Right lobe of liver (tissue), 4 donors: ENCODE results near the gene ALDOB.

Source experiments
- POLR2A ChIP-seq: fragments of 450-650 bp; IDR thresholded peaks from one replicate; pipeline ENCODE4 v1.6.1; 2017; ENCODE audit warnings: antibody characterized with exemption, mild to moderate bottlenecking
- TF ChIP-seq, protein P1 (sequence below), 4 donors: fragments of 200-600 bp in 3 of 4; fragments of 450-650 bp in 1 of 4; IDR thresholded peaks; one replicate each; pipeline versions ENCODE4 v1.5.1 to v1.8.0; 2016 to 2022; ENCODE audit warnings: antibody characterized with exemption in 4 of 4, mild to moderate bottlenecking in 2 of 4
- donor health status: DM: no; HTN: no; CAD: no.
- donor health status: DM: no; HTN: no; CAD: no.
- donor health status: DM: no; HTN: yes; CAD: no.

DNA sequence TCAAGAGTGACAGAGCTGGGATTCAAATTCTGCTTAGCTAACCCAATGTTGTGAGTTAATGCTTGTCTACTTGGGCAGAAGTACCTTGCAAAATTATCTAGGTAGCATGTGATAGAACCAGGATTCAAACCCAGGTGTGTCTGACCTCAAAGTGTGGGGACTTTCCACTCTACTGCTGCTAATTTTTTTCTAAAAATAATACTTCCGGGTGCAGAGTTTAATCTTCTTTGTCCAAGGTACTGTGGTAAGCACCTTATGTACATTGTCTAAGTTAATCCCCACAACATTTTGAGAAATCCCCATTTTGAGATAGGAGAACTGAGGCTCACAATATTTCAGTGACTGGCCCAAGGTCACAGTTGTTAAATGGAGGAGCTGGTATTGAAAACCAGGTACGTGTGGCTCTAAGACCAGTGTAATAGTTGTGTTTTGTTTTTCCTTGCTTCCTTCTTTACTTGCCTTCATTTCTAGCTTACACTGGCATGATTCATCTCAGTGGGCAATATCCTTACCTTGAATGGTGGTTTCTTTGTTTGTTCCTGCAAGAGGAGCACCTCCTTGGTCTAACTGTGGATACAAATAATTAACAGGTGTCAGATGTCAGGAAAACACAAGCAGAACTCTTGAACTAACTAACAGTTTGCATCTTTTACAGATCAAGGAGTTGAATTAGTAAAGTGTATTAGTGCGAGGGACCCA is 7.5 kb downstream of the ALDOB start:
- TF ChIP-seq, protein P1, sequence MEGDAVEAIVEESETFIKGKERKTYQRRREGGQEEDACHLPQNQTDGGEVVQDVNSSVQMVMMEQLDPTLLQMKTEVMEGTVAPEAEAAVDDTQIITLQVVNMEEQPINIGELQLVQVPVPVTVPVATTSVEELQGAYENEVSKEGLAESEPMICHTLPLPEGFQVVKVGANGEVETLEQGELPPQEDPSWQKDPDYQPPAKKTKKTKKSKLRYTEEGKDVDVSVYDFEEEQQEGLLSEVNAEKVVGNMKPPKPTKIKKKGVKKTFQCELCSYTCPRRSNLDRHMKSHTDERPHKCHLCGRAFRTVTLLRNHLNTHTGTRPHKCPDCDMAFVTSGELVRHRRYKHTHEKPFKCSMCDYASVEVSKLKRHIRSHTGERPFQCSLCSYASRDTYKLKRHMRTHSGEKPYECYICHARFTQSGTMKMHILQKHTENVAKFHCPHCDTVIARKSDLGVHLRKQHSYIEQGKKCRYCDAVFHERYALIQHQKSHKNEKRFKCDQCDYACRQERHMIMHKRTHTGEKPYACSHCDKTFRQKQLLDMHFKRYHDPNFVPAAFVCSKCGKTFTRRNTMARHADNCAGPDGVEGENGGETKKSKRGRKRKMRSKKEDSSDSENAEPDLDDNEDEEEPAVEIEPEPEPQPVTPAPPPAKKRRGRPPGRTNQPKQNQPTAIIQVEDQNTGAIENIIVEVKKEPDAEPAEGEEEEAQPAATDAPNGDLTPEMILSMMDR (IDR thresholded peaks at IDR 0.05) = no peak
- TF ChIP-seq POLR2A = no peak
